CD14-positive monocyte (primary cell): ENCODE results near the gene MUSK. TPM values are rescaled to one million over a fixed set of nuclear protein-coding genes. Genes with fewer than 3 reads are reported as not detected.

ENCODE experiments used
- DNase-seq, 3 donors: peaks; one replicate each; pipeline ENCODE4 v3.0.0-alpha.2; 2011 to 2022
- H2AFZ ChIP-seq: 2 replicates; pipeline ENCODE4 v1.6.0; 2012; ENCODE audit warnings: mild to moderate bottlenecking, low read depth, low read length, inconsistent platforms; ENCODE audit not compliant: insufficient read depth, poor library complexity, severe bottlenecking
- H3K27ac ChIP-seq, 2 donors: 1 replicate in 1 of 2; 2 replicates in 1 of 2; pipeline ENCODE4 v1.5.1; 2012 to 2013; ENCODE audit warnings: low read length in 2 of 2, control low read depth in 1 of 2, inconsistent platforms in 1 of 2, low read depth in 1 of 2, mild to moderate bottlenecking in 1 of 2
- H3K27me3 ChIP-seq, 2 donors: one replicate each; pipeline versions ENCODE4 v1.6.0 to v1.6.1; 2011 to 2013; ENCODE audit warnings: low read length in 2 of 2; ENCODE audit not compliant: control insufficient read depth in 2 of 2, insufficient read depth in 2 of 2
- H3K36me3 ChIP-seq, 2 donors: replicated peaks in 1 of 2; 1 replicate in 1 of 2; 2 replicates in 1 of 2; pipeline versions ENCODE4 v1.5.1 to v1.6.1; 2012 to 2013; ENCODE audit warnings: low read length in 2 of 2, control low read depth in 1 of 2, inconsistent platforms in 1 of 2, mild to moderate bottlenecking in 1 of 2; ENCODE audit not compliant: insufficient read depth in 2 of 2, control insufficient read depth in 1 of 2
- H3K4me1 ChIP-seq, 2 donors: 1 replicate in 1 of 2; 2 replicates in 1 of 2; pipeline versions ENCODE4 v1.5.1 to v1.6.1; 2012 to 2013; ENCODE audit warnings: low read length in 2 of 2, control low read depth in 1 of 2, inconsistent platforms in 1 of 2, mild to moderate bottlenecking in 1 of 2, moderate library complexity in 1 of 2; ENCODE audit not compliant: insufficient read depth in 2 of 2, control insufficient read depth in 1 of 2
- H3K4me2 ChIP-seq: replicated peaks from 2 replicates; pipeline ENCODE3; 2012; ENCODE audit warnings: low read length, moderate library complexity, mild to moderate bottlenecking; ENCODE audit not compliant: poor library complexity, severe bottlenecking; ENCODE audit errors: extremely low read depth
- H3K4me3 ChIP-seq, 3 experiments: fragments of 200-600 bp in 1 of 3; sonication (generic) in 1 of 3; replicated peaks in 1 of 3; 1 replicate in 2 of 3; 2 replicates in 1 of 3; pipeline ENCODE4 v1.5.1; 2011 to 2013; ENCODE audit warnings: low read length in 3 of 3, mild to moderate bottlenecking in 3 of 3, control low read depth in 2 of 3, low read depth in 2 of 3, inconsistent platforms in 1 of 3, moderate library complexity in 1 of 3
- H3K79me2 ChIP-seq: 2 replicates; pipeline ENCODE4 v1.6.0; 2012; ENCODE audit warnings: mild to moderate bottlenecking, control low read depth, inconsistent platforms, low read length, moderate library complexity; ENCODE audit not compliant: insufficient read depth
- H3K9ac ChIP-seq: 2 replicates; pipeline ENCODE4 v1.6.0; 2017; ENCODE audit warnings: low read length, mild to moderate bottlenecking; ENCODE audit not compliant: insufficient read depth, poor library complexity, severe bottlenecking
- H3K9me3 ChIP-seq, 2 donors: replicated peaks in 1 of 2; 1 replicate in 1 of 2; 2 replicates in 1 of 2; pipeline versions ENCODE4 v1.5.1 to v1.6.1; 2012 to 2013; ENCODE audit warnings: low read length in 2 of 2, control low read depth in 1 of 2; ENCODE audit not compliant: control insufficient read depth in 1 of 2, insufficient read depth in 1 of 2
- H4K20me1 ChIP-seq: 2 replicates; pipeline ENCODE4 v1.6.0; 2012; ENCODE audit warnings: mild to moderate bottlenecking, low read length, control low read depth, moderate library complexity; ENCODE audit not compliant: insufficient read depth
- H3K27ac Mint-ChIP-seq, 7 donors: one replicate each; pipeline ENCODE4 v1.8.0; 2020; ENCODE audit warnings: mild to moderate bottlenecking in 7 of 7, mixed read lengths in 7 of 7, moderate library complexity in 6 of 7, inconsistent platforms in 2 of 7
- H3K27me3 Mint-ChIP-seq, 3 donors: one replicate each; pipeline ENCODE4 v1.8.0; 2021 to 2022; ENCODE audit warnings: low read depth in 3 of 3, mild to moderate bottlenecking in 3 of 3, mixed read lengths in 3 of 3, moderate library complexity in 3 of 3, inconsistent platforms in 1 of 3
- H3K36me3 Mint-ChIP-seq, 2 donors: one replicate each; pipeline ENCODE4 v1.8.0; 2020; ENCODE audit warnings: mixed read lengths in 2 of 2, inconsistent platforms in 1 of 2, mild to moderate bottlenecking in 1 of 2
- H3K4me1 Mint-ChIP-seq: one replicate; pipeline ENCODE4 v1.8.0; 2020; ENCODE audit warnings: mild to moderate bottlenecking, mixed read lengths
- H3K4me3 Mint-ChIP-seq, 2 donors: one replicate each; pipeline ENCODE4 v1.8.0; 2020; ENCODE audit warnings: mild to moderate bottlenecking in 2 of 2, mixed read lengths in 2 of 2, moderate library complexity in 1 of 2
- H3K9me3 Mint-ChIP-seq, 7 donors: one replicate each; pipeline ENCODE4 v1.8.0; 2020 to 2022; ENCODE audit warnings: mixed read lengths in 7 of 7, mild to moderate bottlenecking in 6 of 7, moderate library complexity in 6 of 7, inconsistent platforms in 2 of 7
- WGBS: methylation state at CpG from one replicate; pipeline ENCODE4 v1.1.5; 2013; ENCODE audit warnings: missing lambda C conversion rate; ENCODE audit not compliant: insufficient coverage; 5-methylcytosine and 5-hydroxymethylcytosine counted together
- intact Hi-C, 2 donors: fragments of 100-400 bp; cut with micrococcal nuclease; formaldehyde crosslinking; loops; one replicate each; pipeline versions ENCODE4 v1.15.0 to v1.15.1; 2023
- polyA plus RNA-seq, 3 donors: library from polyadenylated mRNA; depleted of rRNA in 1 of 3; unstranded in 2 of 3; stranded (reverse) in 1 of 3; fragments of 300-500 nt in 2 of 3; fragments of >200 nt in 1 of 3; fragmentation: Illumina TruSeq in 2 of 3; gene quantifications; 1 replicate in 2 of 3; 2 replicates in 1 of 3; pipeline ENCODE4 v1.2.3, GENCODE V29; 2012 to 2021
- TF ChIP-seq, protein P1 (sequence below): fragments of 200-600 bp; IDR thresholded peaks from one replicate; pipeline ENCODE4 v1.8.0; 2022; ENCODE audit warnings: antibody characterized with exemption, mild to moderate bottlenecking

The MUSK gene
- polyA plus RNA-seq, 3 donors, result not detected

DNA sequence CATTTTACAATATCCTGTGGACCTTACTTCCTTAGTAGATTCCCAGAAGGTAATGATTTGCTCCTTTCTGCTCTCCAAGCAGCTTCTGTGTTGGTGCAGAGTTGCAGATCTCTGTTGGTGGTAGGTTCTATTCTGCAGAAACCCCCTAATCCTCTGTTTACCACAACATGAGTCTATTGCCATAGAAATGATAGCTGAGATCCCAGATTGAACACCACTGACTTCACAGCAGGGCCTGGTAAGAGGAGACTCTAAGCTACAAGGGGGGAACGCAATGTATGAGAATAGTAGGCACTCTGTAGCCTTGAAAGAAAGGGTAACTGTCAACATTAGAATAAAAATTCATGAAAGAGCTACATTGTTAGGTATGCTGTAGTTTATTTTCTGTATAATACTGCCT is 59.5 kb downstream of the MUSK start:
- Histone ChIP-seq H3K27ac (no peak overlapping the region), H3K4me3 (no peak overlapping the region), H3K4me1 (no peaks in the 10 kb centered on the region), H3K9me3 (no peaks in the 10 kb centered on the region), H3K79me2 (no peaks in the 10 kb centered on the region), H3K4me2 (no peak overlapping the region), H3K36me3 (no peaks in the 10 kb centered on the region), H3K9ac (no peak overlapping the region), H3K27me3 (no peaks in the 10 kb centered on the region), H2AFZ (no peak overlapping the region), H4K20me1 (no peaks in the 10 kb centered on the region)
- TF ChIP-seq, protein P1, sequence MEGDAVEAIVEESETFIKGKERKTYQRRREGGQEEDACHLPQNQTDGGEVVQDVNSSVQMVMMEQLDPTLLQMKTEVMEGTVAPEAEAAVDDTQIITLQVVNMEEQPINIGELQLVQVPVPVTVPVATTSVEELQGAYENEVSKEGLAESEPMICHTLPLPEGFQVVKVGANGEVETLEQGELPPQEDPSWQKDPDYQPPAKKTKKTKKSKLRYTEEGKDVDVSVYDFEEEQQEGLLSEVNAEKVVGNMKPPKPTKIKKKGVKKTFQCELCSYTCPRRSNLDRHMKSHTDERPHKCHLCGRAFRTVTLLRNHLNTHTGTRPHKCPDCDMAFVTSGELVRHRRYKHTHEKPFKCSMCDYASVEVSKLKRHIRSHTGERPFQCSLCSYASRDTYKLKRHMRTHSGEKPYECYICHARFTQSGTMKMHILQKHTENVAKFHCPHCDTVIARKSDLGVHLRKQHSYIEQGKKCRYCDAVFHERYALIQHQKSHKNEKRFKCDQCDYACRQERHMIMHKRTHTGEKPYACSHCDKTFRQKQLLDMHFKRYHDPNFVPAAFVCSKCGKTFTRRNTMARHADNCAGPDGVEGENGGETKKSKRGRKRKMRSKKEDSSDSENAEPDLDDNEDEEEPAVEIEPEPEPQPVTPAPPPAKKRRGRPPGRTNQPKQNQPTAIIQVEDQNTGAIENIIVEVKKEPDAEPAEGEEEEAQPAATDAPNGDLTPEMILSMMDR, result no peak
- Mint-ChIP-seq H3K36me3 (no peaks in the 10 kb centered on the region), H3K27me3 (peaks cover 0 to 5% (median 0%) of the 10 kb centered on the region in 3 donors), H3K4me3 (no peak overlapping the region), H3K4me1 (no peaks in the 10 kb centered on the region), H3K9me3 (peaks cover 0 to 2% (median 0%) of the 10 kb centered on the region in 7 donors), H3K27ac (no peak overlapping the region)
- WGBS, result no CpG with 5 or more reads among the region's 1 CpG
- intact Hi-C loops, result no loop called here
- DNase-seq, result no peak

GRCh38 chr9:110729641-110730040 is 61.0 kb downstream of the MUSK start:
- H3K4me3 ChIP-seq, result no peak overlapping the region
- H3K4me2 ChIP-seq, result no peak overlapping the region
- Mint-ChIP-seq H3K4me3 (no peak overlapping the region), H3K27me3 (peaks cover 0 to 3% (median 0%) of the 10 kb centered on the region in 3 donors), H3K4me1 (no peaks in the 10 kb centered on the region), H3K36me3 (no peaks in the 10 kb centered on the region), H3K27ac (no peak overlapping the region), H3K9me3 (peaks cover 0 to 2% (median 0%) of the 10 kb centered on the region in 7 donors)
- no peak overlapping the region for H3K27ac ChIP-seq
- DNase-seq, result no peak
- no peaks in the 10 kb centered on the region for H3K27me3 ChIP-seq
- intact Hi-C loops, result no loop called here
- no peaks in the 10 kb centered on the region for H4K20me1 ChIP-seq
- no peaks in the 10 kb centered on the region for H3K36me3 ChIP-seq
- TF ChIP-seq, protein P1, result no peak
- no peak overlapping the region for H2AFZ ChIP-seq
- H3K79me2 ChIP-seq, result no peaks in the 10 kb centered on the region
- H3K4me1 ChIP-seq, result no peaks in the 10 kb centered on the region
- no peaks in the 10 kb centered on the region for H3K9me3 ChIP-seq
- no peak overlapping the region for H3K9ac ChIP-seq
